WERI-Rb-1 (cell line): ENCODE data around the gene DCAF7.

Source experiments
- DNase-seq: peaks from one replicate; pipeline ENCODE4 v3.0.0-alpha.2; 2020
- H3K27ac ChIP-seq: fragments of 250-450 bp; sonication (Bioruptor Pico); 2 replicates; pipeline ENCODE4 v1.5.1; 2020; ENCODE audit warnings: mild to moderate bottlenecking, moderate library complexity
- H3K27me3 ChIP-seq: fragments of 250-450 bp; sonication (Bioruptor Pico); 2 replicates; pipeline ENCODE4 v1.5.1; 2021; ENCODE audit warnings: mild to moderate bottlenecking, low read depth, moderate library complexity; ENCODE audit not compliant: insufficient read depth, severe bottlenecking
- H3K36me3 ChIP-seq: fragments of 250-450 bp; sonication (Bioruptor Pico); 2 replicates; pipeline ENCODE4 v1.5.1; 2020; ENCODE audit warnings: mild to moderate bottlenecking, moderate library complexity
- H3K4me3 ChIP-seq: 2 replicates; pipeline ENCODE4 v1.5.1; 2011; ENCODE audit warnings: low read depth, mild to moderate bottlenecking, control low read depth, low read length
- H3K9me3 ChIP-seq: fragments of 250-450 bp; sonication (Bioruptor Pico); 2 replicates; pipeline ENCODE4 v1.5.1; 2021; ENCODE audit warnings: mild to moderate bottlenecking, moderate library complexity; ENCODE audit not compliant: severe bottlenecking
- CTCF ChIP-seq: IDR thresholded peaks from 2 replicates; pipeline ENCODE4 v1.5.1; 2011; ENCODE audit warnings: low read depth, mild to moderate bottlenecking, control low read depth, inconsistent platforms, low read length

Gene DCAF7

GRCh38 chr17:63534816-63535455 lies 15.3 kb upstream of the DCAF7 start:
- no peak for DNase-seq
- no peak for TF ChIP-seq CTCF
- Histone ChIP-seq H3K27me3 (no peaks in the 10 kb centered on the region), H3K9me3 (no peaks in the 10 kb centered on the region), H3K4me3 (no peak overlapping the region), H3K36me3 (peaks cover 77% of the 10 kb centered on the region), H3K27ac (no peak overlapping the region)

- no peak for TF ChIP-seq CTCF
- no peak overlapping the region for H3K4me3 ChIP-seq
- no peaks in the 10 kb centered on the region for H3K27me3 ChIP-seq
- peaks cover 77% of the 10 kb centered on the region for H3K36me3 ChIP-seq
- no peak for DNase-seq
- no peak overlapping the region for H3K27ac ChIP-seq
- H3K9me3 ChIP-seq: no peaks in the 10 kb centered on the region
These were observed 14.6 kb upstream of the DCAF7 start for GRCh38 chr17:63535640-63536039.

GRCh38 chr17:63537001-63537400 lies 13.3 kb upstream of the DCAF7 start:
- no peak for TF ChIP-seq CTCF
- DNase-seq: peak; percentile 6

GRCh38 chr17:63537991-63538692 lies 12.1 kb upstream of the DCAF7 start:
- no peak overlapping the region for H3K4me3 ChIP-seq
- no peaks in the 10 kb centered on the region for H3K27me3 ChIP-seq
- H3K36me3 ChIP-seq: peaks cover 92% of the 10 kb centered on the region
- no peaks in the 10 kb centered on the region for H3K9me3 ChIP-seq
- H3K27ac ChIP-seq: no peak overlapping the region; the same call in 1 of the 2 replicates
- no peak for TF ChIP-seq CTCF
- DNase-seq: no peak

More at GRCh38 chr17:63537001-63537400, 13.3 kb upstream of the DCAF7 start:
- Histone ChIP-seq H3K9me3 (no peaks in the 10 kb centered on the region), H3K4me3 (no peak overlapping the region), H3K27me3 (no peaks in the 10 kb centered on the region), H3K36me3 (peaks cover 86% of the 10 kb centered on the region), H3K27ac (no peak overlapping the region; the same call in 1 of the 2 replicates)

GRCh38 chr17:63538693-63539595 lies 11.3 kb upstream of the DCAF7 start:
- H3K4me3 ChIP-seq: no peak overlapping the region

More at GRCh38 chr17:63538693-63539595, 11.3 kb upstream of the DCAF7 start:
- no peak overlapping the region for H3K27ac ChIP-seq
- DNase-seq: no peak
- H3K36me3 ChIP-seq: peaks cover 97% of the 10 kb centered on the region
- H3K9me3 ChIP-seq: no peaks in the 10 kb centered on the region
- no peak for TF ChIP-seq CTCF
- H3K27me3 ChIP-seq: no peaks in the 10 kb centered on the region
